ENCODE measurements around the gene GALNT17. TPM values are rescaled to one million over a fixed set of nuclear protein-coding genes. Genes with fewer than 3 reads are reported as not detected.

Gene GALNT17
- polyA plus RNA-seq, 3 donors: 3.3 to 5.7 (median 4.0) TPM

- DNase-seq (ENCODE audit: extremely low read depth in 1 of 11, low read depth in 9 of 11, low spot score in 4 of 11): no peak
These were observed 527.7 kb downstream of the GALNT17 start for GRCh38 chr7:71659622-71660021.

- no peak for DNase-seq (ENCODE audit: extremely low read depth in 1 of 11, low read depth in 9 of 11, low spot score in 4 of 11)
These were observed 529.8 kb downstream of the GALNT17 start for GRCh38 chr7:71661671-71662224.

GRCh38 chr7:71665716-71666115, 533.8 kb downstream of the GALNT17 start:
- no peak for DNase-seq (ENCODE audit: extremely low read depth in 1 of 11, low read depth in 9 of 11, low spot score in 4 of 11)

GRCh38 chr7:71668572-71668971, 536.6 kb downstream of the GALNT17 start:
- DNase-seq (ENCODE audit: extremely low read depth in 1 of 11, low read depth in 9 of 11, low spot score in 4 of 11): no peak

GRCh38 chr7:71679480-71679879, 547.5 kb downstream of the GALNT17 start:
- no peak for DNase-seq (ENCODE audit: extremely low read depth in 1 of 11, low read depth in 9 of 11, low spot score in 4 of 11)

- DNase-seq (ENCODE audit: extremely low read depth in 1 of 11, low read depth in 9 of 11, low spot score in 4 of 11): no peak
These were observed 550.2 kb downstream of the GALNT17 start for GRCh38 chr7:71682181-71682580.

GRCh38 chr7:71682841-71683781, 551.2 kb downstream of the GALNT17 start:
- peak; percentile 39 to 82 (median 62) for DNase-seq (ENCODE audit: extremely low read depth in 1 of 11, low read depth in 9 of 11, low spot score in 4 of 11)

GRCh38 chr7:71687286-71687685, 555.3 kb downstream of the GALNT17 start:
- no peak for DNase-seq (ENCODE audit: extremely low read depth in 1 of 11, low read depth in 9 of 11, low spot score in 4 of 11)

- DNase-seq (ENCODE audit: extremely low read depth in 1 of 11, low read depth in 9 of 11, low spot score in 4 of 11): no peak
These were observed 556.1 kb downstream of the GALNT17 start for GRCh38 chr7:71687831-71688599.

- no peak for DNase-seq (ENCODE audit: extremely low read depth in 1 of 11, low read depth in 9 of 11, low spot score in 4 of 11)
These were observed 559.6 kb downstream of the GALNT17 start for GRCh38 chr7:71691538-71691937.

- no peak for DNase-seq (ENCODE audit: extremely low read depth in 1 of 11, low read depth in 9 of 11, low spot score in 4 of 11)
These were observed 562.7 kb downstream of the GALNT17 start for GRCh38 chr7:71694665-71695064.

- no peak for DNase-seq (ENCODE audit: extremely low read depth in 1 of 11, low read depth in 9 of 11, low spot score in 4 of 11)
These were observed 563.2 kb downstream of the GALNT17 start for GRCh38 chr7:71695186-71695585.

GRCh38 chr7:71696511-71696910, 564.6 kb downstream of the GALNT17 start:
- no peak for DNase-seq (ENCODE audit: extremely low read depth in 1 of 11, low read depth in 9 of 11, low spot score in 4 of 11)

GRCh38 chr7:71697400-71697799, 565.5 kb downstream of the GALNT17 start:
- DNase-seq (ENCODE audit: extremely low read depth in 1 of 11, low read depth in 9 of 11, low spot score in 4 of 11): no peak

GRCh38 chr7:71705217-71705616, 573.3 kb downstream of the GALNT17 start:
- no peak for DNase-seq (ENCODE audit: extremely low read depth in 1 of 11, low read depth in 9 of 11, low spot score in 4 of 11)

- no peak for DNase-seq (ENCODE audit: extremely low read depth in 1 of 11, low read depth in 9 of 11, low spot score in 4 of 11)
These were observed 574.1 kb downstream of the GALNT17 start for GRCh38 chr7:71705901-71706596.

- DNase-seq (ENCODE audit: extremely low read depth in 1 of 11, low read depth in 9 of 11, low spot score in 4 of 11): no peak
These were observed 574.6 kb downstream of the GALNT17 start for GRCh38 chr7:71706597-71706975.

- DNase-seq (ENCODE audit: extremely low read depth in 1 of 11, low read depth in 9 of 11, low spot score in 4 of 11): no peak
These were observed 575.1 kb downstream of the GALNT17 start for GRCh38 chr7:71707041-71707440.

GRCh38 chr7:71708710-71709109, 576.8 kb downstream of the GALNT17 start:
- no peak for DNase-seq (ENCODE audit: extremely low read depth in 1 of 11, low read depth in 9 of 11, low spot score in 4 of 11)
